ENCODE results near the gene FES.

DNA sequence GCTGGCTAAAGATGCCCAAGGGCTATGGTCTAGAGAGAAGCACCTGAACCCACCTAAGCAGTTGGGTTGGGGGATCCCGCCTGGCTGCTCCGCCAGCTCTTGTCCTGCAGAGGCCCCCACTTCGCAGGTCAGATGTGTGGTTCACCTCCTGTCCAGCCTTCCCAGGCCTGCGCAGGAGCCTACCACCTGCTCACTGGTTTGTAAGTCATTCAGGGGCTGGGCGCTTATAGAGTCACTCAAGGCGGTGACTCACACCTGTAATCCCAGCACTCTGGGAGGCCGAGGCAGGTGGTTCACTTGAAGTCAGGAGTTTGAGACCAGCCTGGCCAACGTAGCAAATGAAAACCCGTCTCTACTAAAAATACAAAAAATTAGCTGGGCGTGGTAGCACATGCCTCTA, 19.8 kb upstream of the FES start:
- TF ChIP-seq ATRX (CRISPR knock-in tag; IDR thresholded peaks at IDR 0.05; ENCODE audit: borderline replicate concordance): no peak
- no peak for TF ChIP-seq GTF2F1 (IDR thresholded peaks at IDR 0.05; ENCODE audit: low read length)
- TF ChIP-seq, protein P1, sequence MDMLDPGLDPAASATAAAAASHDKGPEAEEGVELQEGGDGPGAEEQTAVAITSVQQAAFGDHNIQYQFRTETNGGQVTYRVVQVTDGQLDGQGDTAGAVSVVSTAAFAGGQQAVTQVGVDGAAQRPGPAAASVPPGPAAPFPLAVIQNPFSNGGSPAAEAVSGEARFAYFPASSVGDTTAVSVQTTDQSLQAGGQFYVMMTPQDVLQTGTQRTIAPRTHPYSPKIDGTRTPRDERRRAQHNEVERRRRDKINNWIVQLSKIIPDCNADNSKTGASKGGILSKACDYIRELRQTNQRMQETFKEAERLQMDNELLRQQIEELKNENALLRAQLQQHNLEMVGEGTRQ (IDR thresholded peaks at IDR 0.05; ENCODE audit: low read depth, low read length): no peak
- TF ChIP-seq, protein P1 (CRISPR knock-in tag; IDR thresholded peaks at IDR 0.05; ENCODE audit: borderline replicate concordance): no peak
- no peak for TF ChIP-seq ADNP (CRISPR knock-in tag; IDR thresholded peaks at IDR 0.05)
- TF ChIP-seq, protein P2, sequence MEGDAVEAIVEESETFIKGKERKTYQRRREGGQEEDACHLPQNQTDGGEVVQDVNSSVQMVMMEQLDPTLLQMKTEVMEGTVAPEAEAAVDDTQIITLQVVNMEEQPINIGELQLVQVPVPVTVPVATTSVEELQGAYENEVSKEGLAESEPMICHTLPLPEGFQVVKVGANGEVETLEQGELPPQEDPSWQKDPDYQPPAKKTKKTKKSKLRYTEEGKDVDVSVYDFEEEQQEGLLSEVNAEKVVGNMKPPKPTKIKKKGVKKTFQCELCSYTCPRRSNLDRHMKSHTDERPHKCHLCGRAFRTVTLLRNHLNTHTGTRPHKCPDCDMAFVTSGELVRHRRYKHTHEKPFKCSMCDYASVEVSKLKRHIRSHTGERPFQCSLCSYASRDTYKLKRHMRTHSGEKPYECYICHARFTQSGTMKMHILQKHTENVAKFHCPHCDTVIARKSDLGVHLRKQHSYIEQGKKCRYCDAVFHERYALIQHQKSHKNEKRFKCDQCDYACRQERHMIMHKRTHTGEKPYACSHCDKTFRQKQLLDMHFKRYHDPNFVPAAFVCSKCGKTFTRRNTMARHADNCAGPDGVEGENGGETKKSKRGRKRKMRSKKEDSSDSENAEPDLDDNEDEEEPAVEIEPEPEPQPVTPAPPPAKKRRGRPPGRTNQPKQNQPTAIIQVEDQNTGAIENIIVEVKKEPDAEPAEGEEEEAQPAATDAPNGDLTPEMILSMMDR (CRISPR knock-in tag; IDR thresholded peaks at IDR 0.05): no peak
- TF ChIP-seq, protein P3, sequence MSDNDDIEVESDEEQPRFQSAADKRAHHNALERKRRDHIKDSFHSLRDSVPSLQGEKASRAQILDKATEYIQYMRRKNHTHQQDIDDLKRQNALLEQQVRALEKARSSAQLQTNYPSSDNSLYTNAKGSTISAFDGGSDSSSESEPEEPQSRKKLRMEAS (IDR thresholded peaks at IDR 0.05): no peak
- TF ChIP-seq YY1 (IDR thresholded peaks at IDR 0.05; ENCODE audit: insufficient read depth, insufficient replicate concordance, low read depth, low read length): no peak
- TF ChIP-seq HDAC2 (CRISPR knock-in tag; IDR thresholded peaks at IDR 0.05): no peak
- TF ChIP-seq RAD51 (IDR thresholded peaks at IDR 0.05; ENCODE audit: borderline replicate concordance): no peak
- TF ChIP-seq CREB1 (IDR thresholded peaks at IDR 0.05): no peak
- TF ChIP-seq CREB1 (CRISPR knock-in tag; IDR thresholded peaks at IDR 0.05): no peak

Data from HepG2 (cell line).